Measurements from ENCODE around the gene HMCN2. TPM values are rescaled to one million over a fixed set of nuclear protein-coding genes. Genes with fewer than 3 reads are reported as not detected.

HMCN2 gene
- total and polyA plus RNA-seq, 2 donors (not counting 3 experiments of a cell fraction or from before 2014, with no cell fraction given): 0.04 to 0.24 TPM

GRCh38 chr9:130319300-130319699, 53.7 kb downstream of the HMCN2 start:
- no TSS peak for BruUV-seq (replicated peaks)
- no peaks in the 10 kb centered on the region for H3K9me1 ChIP-seq (replicated peaks; ENCODE audit: control insufficient read depth, extremely low read depth, insufficient read depth, low read length)
- no peak overlapping the region for H2AFZ ChIP-seq (ENCODE audit: low read depth, low read length)
- no peak overlapping the region for H3K4me3 ChIP-seq (replicated peaks in 1 of 3; ENCODE audit: insufficient read depth in 1 of 3, low read depth in 1 of 3, low read length in 3 of 3)
- H3K4me2 ChIP-seq (ENCODE audit: insufficient read depth, low read length): no peak overlapping the region
- FAIRE-seq (no peak), DNase-seq (ENCODE audit: low read depth, low spot score) (no peak)
- no peaks in the 10 kb centered on the region for H3K79me2 ChIP-seq (ENCODE audit: control insufficient read depth, insufficient read depth, low read length)
- no peaks in the 10 kb centered on the region for H4K20me1 ChIP-seq (replicated peaks; ENCODE audit: control insufficient read depth, extremely low read depth, insufficient read depth, low read length)
- no peak overlapping the region for H3K9ac ChIP-seq (replicated peaks; ENCODE audit: extremely low read depth, insufficient read depth, low read length)
- dilution Hi-C loops (cut with MboI; ENCODE audit: extremely low pct_ligation_motif_present, low sequenced_read_pairs): no loop called here
- intact Hi-C loops (cut with micrococcal nuclease): no loop called here
- no peaks in the 10 kb centered on the region for H3K9me3 ChIP-seq (replicated peaks; ENCODE audit: control insufficient read depth, insufficient read depth, low read length)
- CTCF ChIA-PET: no interaction called here
- H3K4me1 ChIP-seq (ENCODE audit: control insufficient read depth, extremely low read depth, insufficient read depth, low read length): no peaks in the 10 kb centered on the region
- H3K36me3 ChIP-seq (ENCODE audit: control insufficient read depth in 2 of 2, extremely low read depth in 1 of 2, insufficient read depth in 2 of 2, low read length in 2 of 2): no peaks in the 10 kb centered on the region
- H3K27me3 ChIP-seq (ENCODE audit: control insufficient read depth in 2 of 2, insufficient read depth in 2 of 2, low read length in 2 of 2): peaks cover 12 to 15% of the 10 kb centered on the region in 2 experiments
- TF ChIP-seq GATA2 (IDR thresholded peaks at IDR 0.05; ENCODE audit: insufficient read depth, insufficient read length, low read depth, low read length): no peak
- POLR2A ChIA-PET: no interaction called here
- H3K27ac ChIP-seq (ENCODE audit: insufficient read depth, low read depth, low read length): no peak overlapping the region

GRCh38 chr9:130319944-130320712, 54.6 kb downstream of the HMCN2 start:
- Histone ChIP-seq H3K4me3 (replicated peaks in 1 of 3; ENCODE audit: insufficient read depth in 1 of 3, low read depth in 1 of 3, low read length in 3 of 3) (no peak overlapping the region), H2AFZ (ENCODE audit: low read depth, low read length) (no peak overlapping the region), H3K27ac (ENCODE audit: insufficient read depth, low read depth, low read length) (no peak overlapping the region), H3K79me2 (ENCODE audit: control insufficient read depth, insufficient read depth, low read length) (no peaks in the 10 kb centered on the region), H3K36me3 (ENCODE audit: control insufficient read depth in 2 of 2, extremely low read depth in 1 of 2, insufficient read depth in 2 of 2, low read length in 2 of 2) (no peaks in the 10 kb centered on the region), H3K9ac (replicated peaks; ENCODE audit: extremely low read depth, insufficient read depth, low read length) (no peak overlapping the region), H3K9me1 (replicated peaks; ENCODE audit: control insufficient read depth, extremely low read depth, insufficient read depth, low read length) (no peaks in the 10 kb centered on the region), H3K4me1 (ENCODE audit: control insufficient read depth, extremely low read depth, insufficient read depth, low read length) (no peaks in the 10 kb centered on the region), H4K20me1 (replicated peaks; ENCODE audit: control insufficient read depth, extremely low read depth, insufficient read depth, low read length) (no peaks in the 10 kb centered on the region), H3K4me2 (ENCODE audit: insufficient read depth, low read length) (no peak overlapping the region), H3K27me3 (ENCODE audit: control insufficient read depth in 2 of 2, insufficient read depth in 2 of 2, low read length in 2 of 2) (peaks cover 12 to 15% of the 10 kb centered on the region in 2 experiments), H3K9me3 (replicated peaks; ENCODE audit: control insufficient read depth, insufficient read depth, low read length) (no peaks in the 10 kb centered on the region)
- DNase-seq (ENCODE audit: low read depth, low spot score): no peak
- intact Hi-C loops (cut with micrococcal nuclease) (no loop called here), dilution Hi-C loops (cut with MboI; ENCODE audit: extremely low pct_ligation_motif_present, low sequenced_read_pairs) (no loop called here)
- POLR2A ChIA-PET: no interaction called here
- CTCF ChIA-PET: interaction anchor here (1.1 kb wide), 1 partner anchor 9 kb away, joined by 5 read pairs; no protein-coding TSS in a partner anchor
- no peak for FAIRE-seq
- BruUV-seq (replicated peaks): no TSS peak
- TF ChIP-seq GATA2 (IDR thresholded peaks at IDR 0.05; ENCODE audit: insufficient read depth, insufficient read length, low read depth, low read length) (no peak), CTCF (IDR thresholded peaks at IDR 0.05; ENCODE audit: extremely low read depth in 1 of 2, insufficient read depth in 1 of 2, low read depth in 1 of 2, low read length in 2 of 2) (no peak), POLR2A (IDR thresholded peaks at IDR 0.05; ENCODE audit: low read depth, low read length) (no peak), EZH2 (IDR thresholded peaks at IDR 0.05; ENCODE audit: borderline replicate concordance, low read depth, low read length, severe bottlenecking) (no peak), JUN (IDR thresholded peaks at IDR 0.05; ENCODE audit: borderline replicate concordance, insufficient read depth, insufficient read length, low read depth) (no peak), MYC (IDR thresholded peaks at IDR 0.05; ENCODE audit: low read depth, low read length) (no peak), FOS (IDR thresholded peaks at IDR 0.05; ENCODE audit: borderline replicate concordance, insufficient read depth, low read length) (no peak), MAX (IDR thresholded peaks at IDR 0.05; ENCODE audit: insufficient read depth, insufficient read length) (no peak), POLR2AphosphoS5 (IDR thresholded peaks at IDR 0.05; ENCODE audit: insufficient read depth, low read depth, low read length) (no peak)
